ENCODE data around the gene PAQR4.
"Not testable (repeated sequence)": the region's sequence is repeated elsewhere in the genome, so short reads cannot be mapped to it uniquely, and the experiment has no call there.

The PAQR4 gene

GRCh38 chr16:2968738-2969544 is at the start of gene PAQR4:
PAQR4 (plus strand) TSS chr16:2969348; CDS start chr16:2969675, 327 bp downstream.
- DNase-seq: peak in 55 of 56 donors; percentile 14 to 92 (median 74)

- DNase-seq: peak in 34 of 56 donors; percentile 5 to 85 (median 31)
Measured at GRCh38 chr16:2919511-2920255, 49.5 kb upstream of the PAQR4 start.

GRCh38 chr16:2923481-2923880 is 45.7 kb upstream of the PAQR4 start:
- no peak for DNase-seq

- DNase-seq: no peak
Measured at GRCh38 chr16:2924901-2925755, 44.0 kb upstream of the PAQR4 start.

- DNase-seq: no peak
Measured at GRCh38 chr16:2925951-2926649, 43.0 kb upstream of the PAQR4 start.

GRCh38 chr16:2926650-2926999 is 42.5 kb upstream of the PAQR4 start:
- no peak for DNase-seq

- peak in 53 of 56 donors; percentile 5 to 92 (median 59) for DNase-seq
Measured at GRCh38 chr16:2927010-2927646, 42.0 kb upstream of the PAQR4 start.

GRCh38 chr16:2928151-2928550 is 41.0 kb upstream of the PAQR4 start:
- not testable (repeated sequence) for DNase-seq

- DNase-seq: no peak
Measured at GRCh38 chr16:2928796-2929195, 40.4 kb upstream of the PAQR4 start.

GRCh38 chr16:2929693-2930092 is 39.5 kb upstream of the PAQR4 start:
- DNase-seq: no peak

- no peak for DNase-seq
Measured at GRCh38 chr16:2930236-2930635, 38.9 kb upstream of the PAQR4 start.

GRCh38 chr16:2931231-2931914 is 37.8 kb upstream of the PAQR4 start:
- not testable (repeated sequence) for DNase-seq

GRCh38 chr16:2933136-2933535 is 36.0 kb upstream of the PAQR4 start:
- no peak for DNase-seq

GRCh38 chr16:2933701-2934100 is 35.4 kb upstream of the PAQR4 start:
- no peak for DNase-seq

GRCh38 chr16:2934450-2934849 is 34.7 kb upstream of the PAQR4 start:
- no peak for DNase-seq

GRCh38 chr16:2936436-2937011 is 32.6 kb upstream of the PAQR4 start:
- no peak for DNase-seq

GRCh38 chr16:2937170-2937569 is 32.0 kb upstream of the PAQR4 start:
- no peak for DNase-seq

GRCh38 chr16:2938206-2938605 is 30.9 kb upstream of the PAQR4 start:
- no peak for DNase-seq

- DNase-seq: no peak
Measured at GRCh38 chr16:2939968-2940367, 29.2 kb upstream of the PAQR4 start.

- no peak for DNase-seq
Measured at GRCh38 chr16:2942045-2942444, 27.1 kb upstream of the PAQR4 start.
